HepG2 (cell line): Measurements from ENCODE around the gene MVB12A. TPM values are rescaled to one million over a fixed set of nuclear protein-coding genes. Genes with fewer than 3 reads are reported as not detected.

Source experiments
- AGO2 ChIP-seq: fragments of 200-400 bp; formaldehyde crosslinking; optimal IDR thresholded peaks from 2 replicates; pipeline ENCODE3; 2017; ENCODE audit warnings: mild to moderate bottlenecking, low read depth, low read length, moderate library complexity
- GFI1 ChIP-seq: sonication (generic); formaldehyde crosslinking; IDR thresholded peaks from 2 replicates; pipeline ENCODE4 v1.5.0; 2020; ENCODE audit warnings: missing genetic modification reagents, mild to moderate bottlenecking, borderline replicate concordance
- MAF1 ChIP-seq: sonication (generic); formaldehyde crosslinking; IDR thresholded peaks from 2 replicates; pipeline ENCODE4 v1.5.0; 2020; ENCODE audit warnings: missing genetic modification reagents, borderline replicate concordance
- MEIS2 ChIP-seq: sonication (generic); formaldehyde crosslinking; IDR thresholded peaks from 2 replicates; pipeline ENCODE4 v1.9.0; 2021; ENCODE audit warnings: mild to moderate bottlenecking, missing genetic modification reagents
- MTF2 ChIP-seq: sonication (generic); formaldehyde crosslinking; IDR thresholded peaks from 2 replicates; pipeline ENCODE4 v1.5.0; 2020; ENCODE audit warnings: missing genetic modification reagents, borderline replicate concordance
- NFE2 ChIP-seq: sonication (generic); formaldehyde crosslinking; IDR thresholded peaks from 2 replicates; pipeline ENCODE4 v1.4.0; 2020; ENCODE audit warnings: missing genetic modification reagents
- PAWR ChIP-seq: sonication (generic); formaldehyde crosslinking; IDR thresholded peaks from 2 replicates; pipeline ENCODE4 v1.4.0; 2020; ENCODE audit warnings: missing genetic modification reagents, mild to moderate bottlenecking, borderline replicate concordance
- SIN3B ChIP-seq: fragments of 150-350 bp; IDR thresholded peaks from 2 replicates; pipeline ENCODE4 v1.6.1; 2014; ENCODE audit warnings: low read length
- SMAD1 ChIP-seq: sonication (generic); formaldehyde crosslinking; IDR thresholded peaks from 2 replicates; pipeline ENCODE4 v1.4.0; 2020; ENCODE audit warnings: missing genetic modification reagents, low read depth, mild to moderate bottlenecking, borderline replicate concordance
- SMARCE1 ChIP-seq: fragments of 450-650 bp; IDR thresholded peaks from 2 replicates; pipeline ENCODE4 v1.6.1; 2017; ENCODE audit warnings: borderline replicate concordance
- ZBTB8A ChIP-seq: sonication (generic); formaldehyde crosslinking; IDR thresholded peaks from 2 replicates; pipeline ENCODE4 v1.4.0; 2020; ENCODE audit warnings: mild to moderate bottlenecking, low read depth, missing genetic modification reagents, borderline replicate concordance
- ZFP82 ChIP-seq: sonication (generic); formaldehyde crosslinking; IDR thresholded peaks from 2 replicates; pipeline ENCODE4 v1.5.1; 2020; ENCODE audit warnings: mild to moderate bottlenecking, missing genetic modification reagents, borderline replicate concordance
- ZMYM3 ChIP-seq: sonication (generic); formaldehyde crosslinking; IDR thresholded peaks from 2 replicates; pipeline ENCODE4 v1.5.1; 2020; ENCODE audit warnings: mild to moderate bottlenecking, missing genetic modification reagents
- ZNF207 ChIP-seq: fragments of 450-650 bp; IDR thresholded peaks from 2 replicates; pipeline ENCODE4 v1.6.1; 2016; ENCODE audit warnings: antibody characterized with exemption, borderline replicate concordance
- ZNF30 ChIP-seq: sonication (generic); formaldehyde crosslinking; IDR thresholded peaks from 2 replicates; pipeline ENCODE4 v1.5.0; 2020; ENCODE audit warnings: mild to moderate bottlenecking, missing genetic modification reagents
- ZNF7 ChIP-seq: IDR thresholded peaks from 2 replicates; pipeline ENCODE4 v1.6.1; 2016; ENCODE audit warnings: missing biosample characterization, missing genetic modification reagents
- ZNF703 ChIP-seq: sonication (generic); formaldehyde crosslinking; IDR thresholded peaks from 2 replicates; pipeline ENCODE4 v1.5.1; 2020; ENCODE audit warnings: missing genetic modification reagents, mild to moderate bottlenecking, moderate library complexity, borderline replicate concordance
- ZNF782 ChIP-seq: sonication (generic); formaldehyde crosslinking; IDR thresholded peaks from 2 replicates; pipeline ENCODE4 v1.4.0; 2020; ENCODE audit warnings: missing genetic modification reagents, mild to moderate bottlenecking, borderline replicate concordance
- polyA plus RNA-seq, 8 experiments: library from polyadenylated mRNA; depleted of rRNA in 3 of 8; stranded (reverse) in 7 of 8; unstranded in 1 of 8; fragments of >200 nt; fragmentation: Illumina TruSeq in 4 of 8; extraction: Trizol in 4 of 8; gene quantifications; 2 replicates each; pipeline versions ENCODE4 v1.2.1 to v1.2.3, GENCODE V29; 2011 to 2016; ENCODE audit warnings: low read depth in 4 of 8, missing spikeins in 1 of 8, mixed read lengths in 1 of 8; ENCODE audit not compliant: insufficient read depth in 1 of 8
- total RNA-seq, 5 experiments: library from RNA; depleted of rRNA; stranded (reverse); fragments of >200 nt; fragmentation: Illumina TruSeq; extraction: Trizol; gene quantifications; 2 replicates each; pipeline ENCODE4 v1.2.3, GENCODE V29; 2016; ENCODE audit warnings: low read depth in 1 of 5
- TF ChIP-seq, protein P1 (sequence below), 2 experiments: sonication (generic) in 1 of 2; formaldehyde crosslinking in 1 of 2; IDR thresholded peaks; 2 replicates each; pipeline versions ENCODE4 v1.4.0 to v1.6.1; 2016 to 2020; ENCODE audit warnings: borderline replicate concordance in 1 of 2, low read depth in 1 of 2, mild to moderate bottlenecking in 1 of 2, missing genetic modification reagents in 1 of 2
- TF ChIP-seq, protein P2 (sequence below): IDR thresholded peaks from 2 replicates; pipeline ENCODE4 v1.6.1; 2016; ENCODE audit warnings: missing compliant biosample characterization, missing genetic modification reagents, borderline replicate concordance
- TF ChIP-seq, protein P3 (sequence below): IDR thresholded peaks from 2 replicates; pipeline ENCODE4 v1.6.1; 2012; ENCODE audit warnings: inconsistent platforms
- TF ChIP-seq, protein P4 (sequence below): sonication (generic); formaldehyde crosslinking; IDR thresholded peaks from 2 replicates; pipeline ENCODE4 v1.4.0; 2020; ENCODE audit warnings: missing genetic modification reagents, mild to moderate bottlenecking, borderline replicate concordance

Gene MVB12A
- total and polyA plus RNA-seq, 2 of the 13 experiments (the other 11 are each of a cell fraction or from before 2014, with no cell fraction given), result 35.7 to 36.1 TPM

DNA sequence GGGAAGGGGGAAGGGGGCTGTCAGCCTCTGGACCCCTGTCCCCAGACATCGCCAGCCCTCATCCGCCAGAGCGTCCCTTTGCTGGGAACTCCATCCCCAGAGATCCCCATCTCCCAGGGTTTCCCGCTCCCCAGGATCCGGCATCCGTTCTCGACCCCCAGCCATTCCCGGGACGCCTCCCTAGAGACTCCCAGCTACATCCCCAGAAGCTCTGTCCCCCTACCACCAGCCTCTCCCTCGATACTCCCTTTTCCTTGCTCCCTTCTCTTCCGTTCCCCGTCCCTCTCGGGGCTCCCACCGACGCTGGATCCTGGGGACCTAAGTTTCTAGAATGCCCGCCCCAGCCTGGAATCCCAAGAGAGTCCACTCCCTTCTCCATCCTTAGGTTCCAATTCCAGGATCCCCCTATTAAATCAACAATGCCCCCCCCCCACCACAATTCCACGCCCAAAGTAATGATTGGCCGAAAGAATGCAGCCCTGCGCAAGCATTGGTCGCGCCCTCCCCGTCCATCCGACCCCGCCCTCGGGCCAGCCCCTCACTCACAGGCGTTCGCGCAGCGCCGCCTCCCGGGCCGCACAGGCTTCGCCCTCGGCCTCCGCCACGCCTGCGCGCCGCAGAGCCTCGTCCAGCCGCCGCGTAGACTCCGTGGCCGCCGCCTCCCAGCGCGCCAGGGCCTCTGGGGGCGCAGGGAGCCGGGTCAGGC, 29.0 kb upstream of the MVB12A start (continued):
- TF ChIP-seq, protein P1, sequence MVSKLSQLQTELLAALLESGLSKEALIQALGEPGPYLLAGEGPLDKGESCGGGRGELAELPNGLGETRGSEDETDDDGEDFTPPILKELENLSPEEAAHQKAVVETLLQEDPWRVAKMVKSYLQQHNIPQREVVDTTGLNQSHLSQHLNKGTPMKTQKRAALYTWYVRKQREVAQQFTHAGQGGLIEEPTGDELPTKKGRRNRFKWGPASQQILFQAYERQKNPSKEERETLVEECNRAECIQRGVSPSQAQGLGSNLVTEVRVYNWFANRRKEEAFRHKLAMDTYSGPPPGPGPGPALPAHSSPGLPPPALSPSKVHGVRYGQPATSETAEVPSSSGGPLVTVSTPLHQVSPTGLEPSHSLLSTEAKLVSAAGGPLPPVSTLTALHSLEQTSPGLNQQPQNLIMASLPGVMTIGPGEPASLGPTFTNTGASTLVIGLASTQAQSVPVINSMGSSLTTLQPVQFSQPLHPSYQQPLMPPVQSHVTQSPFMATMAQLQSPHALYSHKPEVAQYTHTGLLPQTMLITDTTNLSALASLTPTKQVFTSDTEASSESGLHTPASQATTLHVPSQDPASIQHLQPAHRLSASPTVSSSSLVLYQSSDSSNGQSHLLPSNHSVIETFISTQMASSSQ (IDR thresholded peaks at IDR 0.05; ENCODE audit: low read depth), result no peak
- TF ChIP-seq, protein P1 (CRISPR knock-in tag; IDR thresholded peaks at IDR 0.05; ENCODE audit: borderline replicate concordance), result 0 out of 2 replicates have a peak, but pooled peaks have one; percentile 27
- TF ChIP-seq, protein P2, sequence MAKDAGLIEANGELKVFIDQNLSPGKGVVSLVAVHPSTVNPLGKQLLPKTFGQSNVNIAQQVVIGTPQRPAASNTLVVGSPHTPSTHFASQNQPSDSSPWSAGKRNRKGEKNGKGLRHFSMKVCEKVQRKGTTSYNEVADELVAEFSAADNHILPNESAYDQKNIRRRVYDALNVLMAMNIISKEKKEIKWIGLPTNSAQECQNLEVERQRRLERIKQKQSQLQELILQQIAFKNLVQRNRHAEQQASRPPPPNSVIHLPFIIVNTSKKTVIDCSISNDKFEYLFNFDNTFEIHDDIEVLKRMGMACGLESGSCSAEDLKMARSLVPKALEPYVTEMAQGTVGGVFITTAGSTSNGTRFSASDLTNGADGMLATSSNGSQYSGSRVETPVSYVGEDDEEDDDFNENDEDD (CRISPR knock-in tag), result peak; percentile 69; the same call in 1 of the 2 replicates
- TF ChIP-seq ZBTB8A, result no peak
- TF ChIP-seq, protein P3, sequence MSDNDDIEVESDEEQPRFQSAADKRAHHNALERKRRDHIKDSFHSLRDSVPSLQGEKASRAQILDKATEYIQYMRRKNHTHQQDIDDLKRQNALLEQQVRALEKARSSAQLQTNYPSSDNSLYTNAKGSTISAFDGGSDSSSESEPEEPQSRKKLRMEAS, result peak; percentile 67
- no peak for TF ChIP-seq ZNF782 (CRISPR knock-in tag)
- TF ChIP-seq ZNF207, result no peak
- TF ChIP-seq SIN3B, result no peak
- TF ChIP-seq GFI1 (CRISPR knock-in tag), result no peak; the same call in 1 of the 2 replicates
- no peak for TF ChIP-seq AGO2
- no peak for TF ChIP-seq ZNF703 (CRISPR knock-in tag)
- TF ChIP-seq ZNF7 (CRISPR knock-in tag), result no peak
- TF ChIP-seq SMARCE1, result no peak
- no peak for TF ChIP-seq MTF2 (CRISPR knock-in tag)
- no peak for TF ChIP-seq PAWR (CRISPR knock-in tag)
- TF ChIP-seq MAF1, result no peak
- no peak for TF ChIP-seq NFE2
- no peak for TF ChIP-seq ZMYM3 (CRISPR knock-in tag)
- TF ChIP-seq MEIS2 (CRISPR knock-in tag), result no peak
- TF ChIP-seq, protein P4, sequence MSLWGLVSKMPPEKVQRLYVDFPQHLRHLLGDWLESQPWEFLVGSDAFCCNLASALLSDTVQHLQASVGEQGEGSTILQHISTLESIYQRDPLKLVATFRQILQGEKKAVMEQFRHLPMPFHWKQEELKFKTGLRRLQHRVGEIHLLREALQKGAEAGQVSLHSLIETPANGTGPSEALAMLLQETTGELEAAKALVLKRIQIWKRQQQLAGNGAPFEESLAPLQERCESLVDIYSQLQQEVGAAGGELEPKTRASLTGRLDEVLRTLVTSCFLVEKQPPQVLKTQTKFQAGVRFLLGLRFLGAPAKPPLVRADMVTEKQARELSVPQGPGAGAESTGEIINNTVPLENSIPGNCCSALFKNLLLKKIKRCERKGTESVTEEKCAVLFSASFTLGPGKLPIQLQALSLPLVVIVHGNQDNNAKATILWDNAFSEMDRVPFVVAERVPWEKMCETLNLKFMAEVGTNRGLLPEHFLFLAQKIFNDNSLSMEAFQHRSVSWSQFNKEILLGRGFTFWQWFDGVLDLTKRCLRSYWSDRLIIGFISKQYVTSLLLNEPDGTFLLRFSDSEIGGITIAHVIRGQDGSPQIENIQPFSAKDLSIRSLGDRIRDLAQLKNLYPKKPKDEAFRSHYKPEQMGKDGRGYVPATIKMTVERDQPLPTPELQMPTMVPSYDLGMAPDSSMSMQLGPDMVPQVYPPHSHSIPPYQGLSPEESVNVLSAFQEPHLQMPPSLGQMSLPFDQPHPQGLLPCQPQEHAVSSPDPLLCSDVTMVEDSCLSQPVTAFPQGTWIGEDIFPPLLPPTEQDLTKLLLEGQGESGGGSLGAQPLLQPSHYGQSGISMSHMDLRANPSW (CRISPR knock-in tag), result no peak
- no peak for TF ChIP-seq ZFP82 (CRISPR knock-in tag)
- no peak for TF ChIP-seq ZNF30
- no peak for TF ChIP-seq SMAD1 (CRISPR knock-in tag)
